Posterior vena cava (tissue), 2 donors: ENCODE data around the gene C14orf180. TPM values are rescaled to one million over a fixed set of nuclear protein-coding genes. Genes with fewer than 3 reads are reported as not detected.

Source experiments
- DNase-seq: peaks from one replicate; pipeline ENCODE4 v3.0.0-alpha.2; 2020; ENCODE audit warnings: low spot score
- intact Hi-C, 2 donors: fragments of 100-400 bp; cut with DNase I; formaldehyde crosslinking; loops; one replicate each; pipeline versions ENCODE4 v1.14.1 to v1.14.2; 2022 to 2023
- total RNA-seq, 2 donors: library from RNA; stranded (reverse); fragmentation: NEBNext Ultra II Directional; extraction: Animal tissue kit (Norgen Biotek cat#: 25700); gene quantifications; one replicate each; pipeline ENCODE4 v1.2.1, GENCODE V29; 2021
- donor health status: DM: yes; HTN: yes; CAD: no.
- donor health status: DM: yes; HTN: yes; CAD: no.

The C14orf180 gene
- total RNA-seq, 2 donors from 2014 or later: 1.4 to 5.9 TPM

DNA sequence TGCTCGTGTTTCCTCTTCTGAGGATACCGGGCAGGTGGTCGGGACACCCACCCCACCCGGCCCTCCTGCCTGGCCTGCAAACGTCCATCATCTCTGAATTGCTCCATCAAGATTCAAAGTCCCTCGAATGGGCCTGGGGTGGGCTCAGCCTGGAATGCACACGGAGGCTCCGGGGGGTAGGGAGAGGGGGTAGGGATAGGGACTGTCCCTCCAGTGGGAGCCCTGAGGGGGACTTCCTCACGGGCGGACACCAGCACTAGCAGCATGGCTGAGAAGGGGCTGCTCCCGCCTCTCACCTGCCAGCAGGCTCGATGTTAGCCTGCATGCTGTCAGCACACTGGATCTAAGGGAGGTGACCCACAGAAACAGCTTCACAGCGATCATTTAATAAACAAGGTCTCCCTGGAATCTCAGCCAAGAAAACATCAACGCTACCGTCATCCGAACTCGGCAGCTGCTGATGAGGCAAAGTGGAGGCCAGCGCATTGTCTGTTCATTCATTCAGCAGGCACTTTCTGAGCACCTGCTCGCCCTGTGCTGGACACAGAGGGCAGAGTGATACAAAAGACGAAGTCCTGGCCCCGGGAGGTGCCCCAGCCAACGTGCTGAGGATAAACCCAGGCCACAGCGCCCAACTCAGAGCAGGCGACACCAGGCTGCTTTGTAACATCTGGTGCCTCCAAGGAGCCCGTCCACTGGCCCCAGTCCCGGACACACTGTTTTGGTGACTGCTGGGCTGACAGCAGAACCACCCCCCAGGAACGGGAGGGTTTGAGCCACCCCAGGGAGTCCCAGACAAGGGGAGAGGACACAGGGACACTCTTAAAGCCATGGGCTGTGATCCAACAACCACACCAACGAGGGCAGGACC, 18.7 kb downstream of the C14orf180 start:
- peak; percentile 71 for DNase-seq
- intact Hi-C loops: no loop called here

DNA sequence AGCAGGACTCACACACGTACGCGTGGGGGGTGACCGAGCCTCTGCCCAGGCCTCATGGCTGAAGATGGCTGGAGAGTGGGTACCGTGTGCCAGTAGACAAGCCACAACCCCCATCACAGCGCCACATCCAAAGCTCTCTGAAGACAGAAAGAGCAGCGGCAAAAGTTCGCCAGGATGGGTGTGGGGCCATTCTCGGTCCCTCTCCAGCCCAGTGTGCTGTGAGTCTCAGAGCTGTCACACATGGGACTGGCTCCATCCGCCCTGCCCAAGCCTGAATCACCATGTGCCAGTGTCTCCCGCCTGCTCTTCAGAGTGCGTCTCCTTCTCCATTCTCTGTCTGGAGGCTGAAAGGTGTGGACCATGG, 19.3 kb downstream of the C14orf180 start:
- DNase-seq: no peak
- intact Hi-C loops: no loop called here

DNA sequence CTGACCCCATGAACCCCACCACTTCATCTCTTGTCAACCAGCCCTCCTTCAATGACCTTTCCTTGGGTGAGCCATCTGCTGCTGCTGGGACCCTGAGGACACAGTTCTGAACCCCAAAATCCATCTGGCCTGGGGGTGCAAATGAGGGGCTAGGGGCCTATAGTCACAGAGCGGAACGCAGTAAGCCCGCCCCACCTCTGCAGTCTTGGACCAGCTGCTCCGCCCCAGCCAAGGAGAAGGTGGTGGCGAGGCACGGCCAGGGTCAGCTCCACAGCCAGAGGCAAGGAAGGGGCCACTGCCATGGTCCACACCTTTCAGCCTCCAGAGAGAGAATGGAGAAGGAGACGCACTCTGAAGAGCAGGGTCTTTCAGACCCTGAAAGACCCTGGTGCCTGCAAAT, 19.9 kb downstream of the C14orf180 start:
- intact Hi-C loops: no loop called here
- DNase-seq: peak; percentile 65

DNA sequence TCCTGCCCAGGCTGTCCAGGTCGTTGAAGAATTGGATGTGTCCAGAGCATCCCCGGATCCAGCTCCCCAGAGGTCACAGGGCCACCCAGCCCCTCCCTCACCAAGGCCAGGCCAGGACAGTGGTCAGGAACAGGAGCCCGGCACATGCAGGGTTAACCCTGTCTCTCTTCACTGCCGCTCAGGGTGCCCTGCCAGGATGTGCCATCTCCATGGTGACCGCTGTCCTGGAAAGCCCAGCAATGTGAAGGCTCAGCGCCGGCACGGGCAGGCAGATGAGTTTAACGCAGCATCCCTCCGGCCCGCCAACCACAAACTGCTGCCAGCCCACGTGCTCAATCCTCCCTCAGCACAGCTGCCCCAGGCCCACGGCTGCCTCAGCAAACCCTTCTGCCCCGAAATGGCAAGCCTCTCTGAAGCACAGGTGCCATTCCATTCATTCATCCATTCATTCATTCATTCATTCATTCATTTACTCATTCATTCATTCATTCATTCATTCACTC, 20.6 kb downstream of the C14orf180 start:
- intact Hi-C loops: no loop called here
- peak; percentile 73 for DNase-seq

DNA sequence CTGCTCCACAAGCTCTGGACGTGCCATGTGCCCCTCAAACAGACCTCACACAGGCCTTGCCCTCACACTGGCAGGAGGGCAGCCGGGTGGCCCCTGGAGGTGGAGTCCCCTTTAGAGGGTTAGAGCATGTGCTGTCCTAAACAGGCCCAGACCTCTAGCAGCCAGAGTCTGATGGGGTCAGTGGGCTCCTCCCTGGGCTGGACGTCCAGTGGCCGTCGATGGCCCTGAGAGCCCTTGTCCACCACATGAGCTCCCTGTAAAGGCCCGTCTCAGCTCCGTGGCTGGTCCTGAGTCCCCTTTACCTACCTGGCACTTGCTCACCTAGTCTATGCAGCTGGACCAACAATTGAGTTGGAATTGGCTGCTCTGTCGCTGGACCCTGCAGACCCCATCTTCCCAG, 21.2 kb downstream of the C14orf180 start:
- DNase-seq: peak; percentile 62

DNA sequence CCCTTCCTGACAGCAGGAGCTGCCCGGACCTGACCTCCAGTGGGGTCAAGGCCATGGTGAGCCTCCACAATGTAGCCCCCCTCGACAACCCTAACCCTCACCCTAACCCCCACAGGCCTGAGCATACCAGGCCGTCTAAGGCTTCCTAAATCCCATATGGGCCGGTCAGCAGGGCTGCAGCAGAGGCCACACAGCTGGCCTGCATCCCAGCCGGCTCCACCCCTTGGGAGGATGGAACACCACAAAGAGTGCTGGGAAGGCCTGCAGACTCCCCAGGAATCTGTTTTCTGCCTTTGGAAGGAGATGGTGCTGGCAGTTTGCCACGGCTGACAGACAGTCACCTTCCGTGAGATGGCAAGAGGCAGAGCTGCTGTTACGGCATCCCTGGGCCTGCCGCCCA, 22.2 kb downstream of the C14orf180 start:
- intact Hi-C loops: no loop called here
- DNase-seq: peak; percentile 59

More for the DNA sequence above, 21.2 kb downstream of the C14orf180 start:
- intact Hi-C loops: no loop called here

DNA sequence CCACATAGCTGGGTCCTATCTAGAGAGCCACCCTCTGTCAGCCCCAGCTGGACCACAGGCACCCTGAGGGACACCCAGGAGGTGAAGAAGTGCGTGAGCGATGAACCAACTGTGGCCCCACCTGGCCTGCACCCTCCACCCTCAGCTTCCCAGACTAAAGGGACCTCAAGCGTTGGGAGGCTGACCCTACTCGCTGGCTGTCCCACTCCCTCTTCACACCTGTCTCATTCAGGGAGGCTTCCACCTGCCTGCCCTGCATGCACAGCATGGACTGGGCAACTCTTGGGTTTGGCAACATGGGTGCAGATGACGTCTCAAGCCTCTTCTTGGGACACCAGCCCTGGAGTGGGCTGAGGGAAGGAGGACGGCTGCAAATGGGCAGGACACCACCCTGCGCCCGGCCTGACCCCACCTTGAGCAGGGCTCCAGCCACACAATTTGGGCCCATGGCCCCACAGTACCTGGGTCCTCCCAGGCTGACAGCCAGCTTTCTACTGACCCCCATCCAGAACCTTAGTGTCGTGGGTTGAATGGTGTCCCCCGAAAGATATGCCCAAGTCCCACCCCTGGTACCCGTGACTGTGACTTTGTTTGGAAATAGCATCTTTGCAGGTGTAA, 22.9 kb downstream of the C14orf180 start:
- peak; percentile 74 for DNase-seq
- intact Hi-C loops: no loop called here

DNA sequence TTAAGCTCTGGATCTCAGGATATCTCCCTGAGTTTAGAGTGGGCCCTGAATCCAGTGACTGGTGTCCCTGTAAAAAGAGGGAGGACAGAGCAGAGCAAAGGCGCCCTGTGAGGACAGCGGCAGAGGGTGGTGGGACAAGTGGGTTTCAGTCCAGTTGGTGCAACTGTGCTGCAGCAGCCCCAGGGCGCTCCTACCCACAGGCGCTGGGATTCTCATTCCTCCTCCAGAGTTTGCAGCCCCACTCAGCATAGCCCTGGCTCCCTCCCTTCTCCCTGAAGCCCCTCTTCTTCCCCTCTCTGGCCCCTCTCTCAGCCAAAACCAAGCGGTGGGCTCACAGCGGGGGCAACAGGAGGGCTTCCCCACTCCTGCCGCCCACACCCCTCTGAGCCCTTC, 23.4 kb downstream of the C14orf180 start:
- no peak for DNase-seq
- intact Hi-C loops: no loop called here

DNA sequence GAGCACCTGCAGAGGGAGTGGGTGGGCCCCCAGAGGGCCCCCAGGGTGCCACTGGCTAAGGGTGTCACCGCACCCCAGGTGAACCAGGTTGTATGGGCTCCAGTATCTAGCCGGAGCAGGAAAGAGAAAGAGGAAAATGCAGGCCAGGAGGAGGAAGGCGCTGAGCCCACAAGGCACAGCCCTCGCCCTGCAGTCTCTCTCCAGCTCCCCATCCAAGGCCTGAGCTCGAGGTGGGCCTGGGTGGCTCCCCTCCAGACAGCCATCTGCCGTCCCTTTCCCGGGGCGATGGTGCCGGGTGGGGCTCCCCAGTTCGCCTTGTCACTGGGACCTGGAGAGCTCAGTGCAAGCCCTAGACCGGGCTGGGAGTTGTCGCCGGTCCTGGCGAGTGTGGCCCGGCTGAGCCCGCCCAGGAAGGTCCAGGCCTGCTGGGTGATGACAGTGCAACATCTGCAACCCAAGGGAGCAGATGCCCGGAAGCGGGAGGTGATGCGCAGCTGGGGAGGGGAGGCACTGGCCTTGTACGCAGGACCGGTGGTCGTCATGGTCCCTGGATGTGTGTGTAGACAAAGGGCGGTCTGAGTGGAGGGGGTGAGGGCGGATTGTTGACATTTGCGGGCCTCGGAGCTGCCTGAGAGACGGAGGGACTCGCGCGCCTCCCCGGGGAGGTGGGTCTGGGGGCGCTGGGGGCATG, 24.3 kb downstream of the C14orf180 start:
- intact Hi-C loops: no loop called here
- peak; percentile 58 for DNase-seq

DNA sequence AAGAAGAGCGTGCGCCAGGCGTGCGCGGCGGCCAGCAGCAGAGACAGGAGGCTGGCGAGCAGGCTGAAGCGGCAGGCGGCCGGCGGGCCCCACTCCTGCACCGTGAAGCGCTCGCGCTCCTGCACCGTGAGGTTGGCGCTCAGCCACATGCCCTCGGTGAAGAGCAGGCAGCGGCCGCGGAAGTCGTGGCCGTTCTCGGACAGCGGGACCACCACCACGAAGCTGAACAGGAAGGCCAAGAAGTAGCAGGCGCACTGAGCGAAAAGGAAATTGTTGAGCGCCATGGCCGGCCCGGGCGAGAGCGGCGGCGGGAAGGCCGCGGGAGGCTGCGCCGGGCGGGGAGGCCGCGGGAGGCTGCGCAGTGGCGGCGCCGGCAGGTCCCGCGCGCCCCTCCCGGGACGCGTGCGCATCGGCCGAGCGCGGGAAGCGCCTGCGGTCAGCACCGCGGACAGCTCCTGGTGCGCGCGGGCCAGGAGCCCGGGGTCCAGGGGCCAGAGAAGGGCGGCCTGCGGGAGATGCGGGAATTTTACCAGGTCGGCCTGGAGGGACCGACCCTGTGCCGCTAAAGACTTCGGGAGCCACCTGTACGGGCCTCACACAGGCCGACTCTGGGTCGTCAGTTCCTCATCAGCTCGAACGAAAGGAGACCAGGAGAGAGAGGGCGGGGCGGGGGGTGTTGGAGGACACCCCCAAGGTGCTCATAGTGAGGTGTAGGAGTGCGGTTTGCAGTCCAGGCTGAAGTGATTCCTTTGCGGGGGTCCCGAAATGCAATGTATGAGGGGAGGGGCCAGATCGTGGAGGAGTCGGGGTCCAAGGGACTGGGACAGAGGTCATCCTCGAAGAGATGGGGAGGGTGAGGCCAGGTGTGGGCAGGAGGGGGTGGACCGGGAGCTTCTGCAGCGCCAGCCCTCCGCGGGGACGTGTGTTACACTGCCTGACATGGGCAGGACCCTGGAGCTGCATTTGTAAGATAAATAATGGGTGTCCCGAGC, 25.2 kb downstream of the C14orf180 start, which contains the start of gene TMEM179:
Gene TMEM179 (minus strand): TSS at position 315 of the 992 bp plus-strand sequence. CDS start 31 bp downstream, at position 284.
- DNase-seq: peak; percentile 63
- intact Hi-C loops: no loop called here

DNA sequence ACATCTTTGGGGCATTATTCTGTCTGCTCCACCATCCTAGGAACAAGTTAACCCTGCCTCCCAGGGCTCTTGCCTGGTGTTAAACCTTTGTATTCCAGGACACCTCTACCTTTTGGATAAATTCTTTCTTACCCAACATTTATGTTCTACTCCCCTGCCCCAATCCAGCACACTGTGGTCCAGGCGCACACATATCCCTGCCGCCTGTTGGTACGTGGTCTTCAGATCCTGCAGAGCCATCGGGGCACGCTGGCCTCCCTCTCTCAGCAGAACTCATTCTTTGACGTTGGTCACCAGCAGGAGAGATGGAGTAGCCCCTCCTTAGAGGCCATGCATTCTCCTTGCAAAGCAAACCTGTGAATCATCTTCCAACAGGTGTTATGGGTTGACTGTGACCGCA, 30.1 kb downstream of the C14orf180 start:
- intact Hi-C loops: no loop called here
- DNase-seq: no peak

DNA sequence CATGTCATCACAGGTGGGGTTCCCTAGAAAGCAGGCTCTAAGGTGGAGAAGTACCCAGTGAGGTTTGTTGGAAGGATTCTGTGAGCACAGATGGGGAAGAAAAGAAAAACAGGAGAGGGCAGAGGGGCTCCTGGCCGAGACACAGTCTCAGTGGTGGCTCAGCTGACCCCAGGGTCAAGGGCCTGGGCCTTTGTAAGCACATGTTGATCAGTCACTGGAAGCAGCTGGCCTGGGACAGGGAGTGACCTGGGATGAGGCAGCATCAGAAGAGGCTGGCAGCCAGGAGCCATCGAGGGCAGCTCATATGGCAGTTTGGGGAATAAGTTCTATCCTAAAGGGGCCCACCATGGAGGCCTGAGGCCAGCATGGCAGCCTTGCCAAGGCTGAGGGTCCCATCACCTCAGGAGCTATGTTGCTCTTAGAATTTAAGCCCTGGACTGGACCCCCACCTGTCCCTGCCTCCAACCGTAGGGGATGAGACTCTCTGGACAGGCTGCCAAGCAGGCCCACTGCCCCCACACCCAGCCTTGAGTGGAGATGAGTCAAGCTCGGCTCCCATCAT, 31.3 kb downstream of the C14orf180 start:
- intact Hi-C loops: no loop called here

DNA sequence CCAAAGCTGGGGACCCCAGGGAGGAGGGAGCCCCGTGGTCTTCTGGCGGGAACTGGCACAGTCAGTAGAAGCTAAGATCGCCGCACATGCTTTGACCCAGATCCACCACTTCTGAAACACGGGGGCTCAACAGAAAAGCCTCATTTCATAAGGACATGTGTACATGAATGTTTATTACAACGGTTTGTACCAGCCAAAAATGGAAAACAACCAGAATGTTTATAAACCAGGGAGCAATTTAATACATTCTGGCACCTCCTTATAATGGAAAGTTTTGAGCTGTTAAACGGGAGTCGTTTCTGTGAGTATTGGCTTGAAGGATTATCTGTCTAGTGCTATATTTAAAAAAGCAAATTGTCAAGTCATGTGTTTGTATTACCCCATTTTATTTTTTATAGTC, 32.3 kb downstream of the C14orf180 start:
- intact Hi-C loops: no loop called here
- no peak for DNase-seq

More for the DNA sequence above, 31.3 kb downstream of the C14orf180 start:
- no peak for DNase-seq

DNA sequence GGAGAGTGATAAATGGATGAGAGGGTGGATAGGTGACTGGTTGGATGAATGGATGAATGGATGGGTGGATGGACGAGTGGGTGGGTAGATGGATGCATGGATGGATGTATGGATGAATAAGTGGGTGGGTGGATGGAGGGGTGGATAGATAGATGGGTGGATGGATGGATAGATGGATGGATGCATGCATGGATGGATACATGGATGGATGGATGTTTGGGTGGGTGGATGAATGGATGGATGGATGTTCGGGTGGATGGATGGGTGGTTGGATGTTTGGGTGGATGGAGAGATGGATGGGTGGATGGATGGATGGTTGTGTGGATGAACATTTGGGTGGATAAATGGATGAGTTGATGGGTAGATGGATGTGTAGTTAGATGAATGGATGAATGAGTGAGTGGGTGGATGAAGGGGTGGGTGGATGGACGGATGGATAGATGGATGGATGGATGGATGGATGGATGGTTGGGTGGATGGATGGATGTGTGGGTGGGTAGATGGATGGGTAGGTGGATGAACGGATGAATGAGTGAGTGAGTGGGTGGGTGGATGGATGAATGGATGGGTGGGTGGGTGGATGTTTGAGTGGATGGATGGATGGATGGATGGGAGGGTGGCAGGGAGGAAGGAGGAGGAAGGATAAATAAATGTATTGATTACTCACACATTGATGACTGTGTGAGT, 34.7 kb downstream of the C14orf180 start:
- DNase-seq: no peak
- intact Hi-C loops: no loop called here

DNA sequence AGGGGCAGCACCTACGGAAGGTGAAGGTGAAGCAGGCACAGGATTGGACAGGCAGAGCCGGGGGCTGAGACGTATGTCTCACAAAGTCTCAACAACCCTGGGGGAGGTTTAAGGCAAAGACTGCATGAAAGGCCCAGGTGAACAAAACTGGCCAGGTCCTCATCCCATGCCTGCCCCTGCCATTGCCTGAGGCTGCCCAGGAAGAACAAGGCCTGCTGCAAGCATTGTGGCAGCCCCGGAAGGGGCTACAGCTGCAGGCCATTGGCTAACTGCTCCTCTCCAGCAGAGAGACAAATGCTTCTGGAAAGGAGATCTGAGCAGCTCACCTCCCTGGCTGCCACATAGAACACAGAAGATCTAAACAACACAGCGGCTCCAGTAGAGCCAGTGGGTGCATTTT, 45.4 kb downstream of the C14orf180 start:
- intact Hi-C loops: no loop called here
- no peak for DNase-seq

DNA sequence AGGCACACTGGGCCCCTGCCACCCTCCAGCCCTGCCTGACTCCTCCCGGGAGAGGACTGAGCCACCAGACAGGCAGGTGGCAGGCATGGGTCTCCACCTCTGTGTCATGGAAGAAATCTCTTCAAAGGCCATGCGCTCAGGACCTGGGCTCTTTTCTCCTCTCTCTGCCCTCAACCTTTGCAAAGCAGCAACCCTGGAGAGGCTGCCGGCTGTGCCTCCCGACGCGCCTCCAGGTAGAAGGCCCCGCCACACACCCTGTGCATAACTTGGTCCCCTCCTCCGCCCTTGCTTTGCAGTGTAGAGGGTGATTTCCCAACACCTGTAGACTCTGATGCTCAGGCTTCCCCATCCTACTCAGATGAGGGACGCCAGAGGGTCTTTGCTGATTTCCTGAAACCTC, 53.2 kb downstream of the C14orf180 start:
- no peak for DNase-seq
- intact Hi-C loops: no loop called here

DNA sequence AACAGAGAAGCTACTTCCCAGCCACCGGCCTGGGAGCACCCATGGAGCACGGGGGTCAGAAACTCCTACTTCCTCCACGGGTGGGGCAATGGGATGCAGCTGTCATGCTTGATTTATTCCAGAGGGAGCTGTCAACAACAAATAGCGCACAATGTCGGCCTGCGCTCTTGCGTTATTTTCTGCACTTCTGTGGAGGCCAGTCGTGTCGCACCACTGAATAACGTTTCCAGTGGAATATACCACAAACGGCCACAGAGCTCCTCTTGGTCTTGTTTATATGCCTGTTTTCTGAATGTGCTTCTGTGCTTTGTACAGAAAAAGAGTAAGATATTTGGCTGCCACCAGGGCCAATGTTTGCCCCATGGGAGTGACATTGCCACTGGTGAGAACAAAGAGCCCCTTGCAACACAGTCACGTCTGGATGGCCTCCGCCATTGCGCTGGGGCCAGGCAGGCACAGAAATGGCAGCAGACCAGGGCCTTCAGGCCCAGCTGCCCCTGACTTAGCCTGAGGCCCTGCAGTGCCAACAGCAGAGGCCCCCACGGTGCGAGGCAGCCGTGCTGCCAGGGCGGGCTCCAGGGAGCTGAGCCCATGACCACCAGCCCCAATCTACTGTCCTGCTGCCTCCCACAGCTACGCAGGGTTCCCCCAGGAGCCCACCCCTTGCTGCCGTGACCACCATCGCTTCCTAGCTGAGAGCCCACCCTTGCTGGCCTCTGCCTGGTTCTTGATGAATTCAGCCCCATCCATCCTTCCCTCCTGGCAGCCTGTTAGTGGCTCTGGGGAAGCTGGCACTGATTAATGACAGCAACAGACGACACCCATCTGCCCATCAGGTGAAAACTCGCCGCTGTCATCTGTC, 53.9 kb downstream of the C14orf180 start:
- intact Hi-C loops: no loop called here
- no peak for DNase-seq
